ENCODE results near the gene SLC12A8. TPM values are rescaled to one million over a fixed set of nuclear protein-coding genes. Genes with fewer than 3 reads are reported as not detected.

Gene SLC12A8
- total and polyA plus RNA-seq, 2 donors (not counting 1 experiment from before 2014, with no cell fraction given), result 0.57 to 1.1 TPM

DNA sequence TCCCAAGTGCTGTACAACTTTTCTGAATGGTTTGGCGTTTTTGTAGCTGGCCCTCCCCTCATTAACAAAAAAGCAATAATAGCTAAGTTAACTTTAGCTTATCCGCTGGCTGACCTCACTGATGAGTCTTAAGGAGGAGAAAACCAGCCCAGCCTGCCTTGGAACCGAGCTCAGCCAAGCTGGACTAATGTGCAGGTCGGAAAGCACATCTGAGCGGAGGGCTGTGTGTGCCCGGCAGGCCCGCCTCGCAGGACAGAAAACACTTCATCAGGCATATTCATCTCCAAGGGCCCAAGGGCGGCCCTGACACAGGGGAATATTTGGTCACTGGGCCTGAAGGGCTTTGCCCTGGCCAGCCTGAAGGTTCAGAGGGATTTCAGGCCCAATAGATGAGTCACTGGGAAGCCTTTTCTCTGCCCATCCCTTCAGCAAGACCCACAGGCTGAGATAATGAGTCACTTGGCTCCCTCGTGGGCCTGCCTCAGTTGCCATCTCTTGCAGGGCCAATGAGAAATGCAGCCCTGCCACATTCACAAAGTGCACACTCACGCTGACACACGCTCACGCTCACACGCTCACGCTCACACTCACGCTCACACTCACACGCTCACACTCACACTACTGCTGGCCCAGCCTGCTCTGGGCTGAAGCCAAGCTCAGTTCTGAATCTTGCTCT, 75.1 kb downstream of the SLC12A8 start:
- Histone ChIP-seq H3K4me3 (ENCODE audit: control extremely low read depth in 1 of 5, extremely low read depth in 1 of 5, insufficient read depth in 1 of 5, low read depth in 2 of 5, low read length in 4 of 5) (no peak overlapping the region), H3K36me3 (replicated peaks in 1 of 2; ENCODE audit: control extremely low read depth in 1 of 2, control insufficient read depth in 1 of 2, extremely low read depth in 1 of 2, insufficient read depth in 2 of 2, low read length in 1 of 2) (no peaks in the 10 kb centered on the region), H3K4me2 (replicated peaks; ENCODE audit: low read depth, low read length, poor library complexity, severe bottlenecking) (no peak overlapping the region), H3K27me3 (replicated peaks in 1 of 4; ENCODE audit: control extremely low read depth in 1 of 4, control insufficient read depth in 3 of 4, insufficient read depth in 4 of 4, low read length in 3 of 4) (no peaks in the 10 kb centered on the region), H3K9ac (ENCODE audit: low read length) (no peak overlapping the region), H3K4me1 (ENCODE audit: control insufficient read depth in 2 of 2, insufficient read depth in 2 of 2, low read length in 2 of 2) (peaks cover 21 to 53% of the 10 kb centered on the region in 2 donors), H3K79me2 (ENCODE audit: control insufficient read depth, insufficient read depth, low read length) (no peaks in the 10 kb centered on the region), H2AFZ (ENCODE audit: insufficient read depth, low read depth, low read length, poor library complexity, severe bottlenecking) (no peak overlapping the region), H4K20me1 (ENCODE audit: control insufficient read depth, insufficient read depth, low read length, poor library complexity, severe bottlenecking) (no peaks in the 10 kb centered on the region), H3K9me3 (ENCODE audit: control extremely low read depth in 1 of 3, control insufficient read depth in 2 of 3, insufficient read depth in 1 of 3, low read length in 2 of 3) (peaks cover 0 to 4% (median 0%) of the 10 kb centered on the region in 3 donors), H3K27ac (ENCODE audit: low read length in 2 of 2) (no peak overlapping the region)
- TF ChIP-seq, protein P1, sequence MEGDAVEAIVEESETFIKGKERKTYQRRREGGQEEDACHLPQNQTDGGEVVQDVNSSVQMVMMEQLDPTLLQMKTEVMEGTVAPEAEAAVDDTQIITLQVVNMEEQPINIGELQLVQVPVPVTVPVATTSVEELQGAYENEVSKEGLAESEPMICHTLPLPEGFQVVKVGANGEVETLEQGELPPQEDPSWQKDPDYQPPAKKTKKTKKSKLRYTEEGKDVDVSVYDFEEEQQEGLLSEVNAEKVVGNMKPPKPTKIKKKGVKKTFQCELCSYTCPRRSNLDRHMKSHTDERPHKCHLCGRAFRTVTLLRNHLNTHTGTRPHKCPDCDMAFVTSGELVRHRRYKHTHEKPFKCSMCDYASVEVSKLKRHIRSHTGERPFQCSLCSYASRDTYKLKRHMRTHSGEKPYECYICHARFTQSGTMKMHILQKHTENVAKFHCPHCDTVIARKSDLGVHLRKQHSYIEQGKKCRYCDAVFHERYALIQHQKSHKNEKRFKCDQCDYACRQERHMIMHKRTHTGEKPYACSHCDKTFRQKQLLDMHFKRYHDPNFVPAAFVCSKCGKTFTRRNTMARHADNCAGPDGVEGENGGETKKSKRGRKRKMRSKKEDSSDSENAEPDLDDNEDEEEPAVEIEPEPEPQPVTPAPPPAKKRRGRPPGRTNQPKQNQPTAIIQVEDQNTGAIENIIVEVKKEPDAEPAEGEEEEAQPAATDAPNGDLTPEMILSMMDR (IDR thresholded peaks at IDR 0.05), result no peak
- no peak for TF ChIP-seq EZH2 (IDR thresholded peaks at IDR 0.05; ENCODE audit: borderline replicate concordance, insufficient read depth, low read depth, low read length, poor library complexity, severe bottlenecking)
- Mint-ChIP-seq H3K4me1 (peaks cover 42% of the 10 kb centered on the region), H3K27me3 (no peaks in the 10 kb centered on the region), H3K4me3 (no peak overlapping the region), H3K27ac (no peak overlapping the region), H3K9me3 (ENCODE audit: insufficient read depth) (no peaks in the 10 kb centered on the region)
- DNase-seq (no peak), ATAC-seq (ENCODE audit: low read depth) (no peak)
- WGBS (ENCODE audit: insufficient coverage), result 84% methylated on average over 14 of the region's 17 CpGs
- intact Hi-C loops (cut with micrococcal nuclease), result no loop called here
- ChIA-PET CTCF (no interaction called here), POLR2A (no interaction called here)

GRCh38 chr3:125136966-125137357, 75.6 kb downstream of the SLC12A8 start:
- H3K36me3 ChIP-seq (replicated peaks in 1 of 2; ENCODE audit: control extremely low read depth in 1 of 2, control insufficient read depth in 1 of 2, extremely low read depth in 1 of 2, insufficient read depth in 2 of 2, low read length in 1 of 2), result no peaks in the 10 kb centered on the region
- no peak overlapping the region for H2AFZ ChIP-seq (ENCODE audit: insufficient read depth, low read depth, low read length, poor library complexity, severe bottlenecking)
- CTCF ChIA-PET, result no interaction called here
- TF ChIP-seq, protein P1 (IDR thresholded peaks at IDR 0.05), result no peak
- TF ChIP-seq EZH2 (IDR thresholded peaks at IDR 0.05; ENCODE audit: borderline replicate concordance, insufficient read depth, low read depth, low read length, poor library complexity, severe bottlenecking), result no peak
- H3K4me2 ChIP-seq (replicated peaks; ENCODE audit: low read depth, low read length, poor library complexity, severe bottlenecking), result no peak overlapping the region
- H3K4me1 ChIP-seq (ENCODE audit: control insufficient read depth in 2 of 2, insufficient read depth in 2 of 2, low read length in 2 of 2), result peaks cover 20 to 53% of the 10 kb centered on the region in 2 donors
- DNase-seq (no peak), ATAC-seq (ENCODE audit: low read depth) (no peak)
- Mint-ChIP-seq H3K27me3 (no peaks in the 10 kb centered on the region), H3K9me3 (ENCODE audit: insufficient read depth) (no peaks in the 10 kb centered on the region), H3K4me1 (peaks cover 41% of the 10 kb centered on the region), H3K27ac (no peak overlapping the region), H3K4me3 (no peak overlapping the region)
- H3K9me3 ChIP-seq (ENCODE audit: control extremely low read depth in 1 of 3, control insufficient read depth in 2 of 3, insufficient read depth in 1 of 3, low read length in 2 of 3), result peaks cover 0 to 4% (median 0%) of the 10 kb centered on the region in 3 donors
- no peaks in the 10 kb centered on the region for H3K27me3 ChIP-seq (replicated peaks in 1 of 4; ENCODE audit: control extremely low read depth in 1 of 4, control insufficient read depth in 3 of 4, insufficient read depth in 4 of 4, low read length in 3 of 4)
- H3K9ac ChIP-seq (ENCODE audit: low read length), result no peak overlapping the region
- POLR2A ChIA-PET, result no interaction called here
- H3K27ac ChIP-seq (ENCODE audit: low read length in 2 of 2), result no peak overlapping the region
- intact Hi-C loops (cut with micrococcal nuclease), result no loop called here
- H3K79me2 ChIP-seq (ENCODE audit: control insufficient read depth, insufficient read depth, low read length), result no peaks in the 10 kb centered on the region
- 90% methylated on average over 3 of the region's 7 CpGs for WGBS (ENCODE audit: insufficient coverage)
- H3K4me3 ChIP-seq (ENCODE audit: control extremely low read depth in 1 of 5, extremely low read depth in 1 of 5, insufficient read depth in 1 of 5, low read depth in 2 of 5, low read length in 4 of 5), result no peak overlapping the region
- no peaks in the 10 kb centered on the region for H4K20me1 ChIP-seq (ENCODE audit: control insufficient read depth, insufficient read depth, low read length, poor library complexity, severe bottlenecking)

Data from B cell (primary cell).